Activated B cell treated with CpG ODN at 0.5 μM for 24 hours (primary cell): ENCODE data around the gene MRPL14. TPM values are rescaled to one million over a fixed set of nuclear protein-coding genes. Genes with fewer than 3 reads are reported as not detected.
"Not testable (repeated sequence)": the region's sequence is repeated elsewhere in the genome, so short reads cannot be mapped to it uniquely, and the experiment has no call there.

Source experiments
- ATAC-seq: fragments of 200-7000 bp; cut with Tn5 transposase; one replicate; pipeline ENCODE4 v1.10.0; 2021; ENCODE audit warnings: low read depth, mild to moderate bottlenecking, moderate library complexity
- CTCF ChIA-PET: fragments of 350-600 bp; sonication (Branson Sonifier 250); formaldehyde crosslinking; loops from one replicate; lab custom pipeline; 2021; ENCODE audit warnings: antibody characterized with exemption; lab: Charles Lee
- POLR2A ChIA-PET: fragments of 350-600 bp; sonication (Branson Sonifier 250); formaldehyde crosslinking; loops from one replicate; lab custom pipeline; 2021; ENCODE audit warnings: antibody characterized with exemption; lab: Charles Lee
- DNase-seq: peaks from one replicate; pipeline ENCODE4 v3.0.0; 2022
- H3K27ac Mint-ChIP-seq: one replicate; pipeline ENCODE4 v1.8.0; 2020; ENCODE audit warnings: mixed read lengths
- H3K27me3 Mint-ChIP-seq: one replicate; pipeline ENCODE4 v1.8.0; 2021; ENCODE audit warnings: mixed read lengths
- H3K36me3 Mint-ChIP-seq: one replicate; pipeline ENCODE4 v1.8.0; 2021; ENCODE audit warnings: low read depth, mixed read lengths
- H3K4me1 Mint-ChIP-seq: one replicate; pipeline ENCODE4 v1.8.0; 2021; ENCODE audit warnings: mixed read lengths
- H3K4me3 Mint-ChIP-seq: one replicate; pipeline ENCODE4 v1.8.0; 2020; ENCODE audit warnings: mild to moderate bottlenecking, mixed read lengths
- H3K9me3 Mint-ChIP-seq: one replicate; pipeline ENCODE4 v1.8.0; 2020; ENCODE audit warnings: mixed read lengths
- CTCF ChIP-seq: fragments of 200-600 bp; IDR thresholded peaks from one replicate; pipeline ENCODE4 v1.8.0; 2022; ENCODE audit warnings: antibody characterized with exemption, mild to moderate bottlenecking
- intact Hi-C: fragments of 100-400 bp; cut with micrococcal nuclease; formaldehyde crosslinking; loops from one replicate; pipeline ENCODE4 v1.15.1; 2024
- total RNA-seq: library from RNA; stranded (reverse); gene quantifications from 2 replicates; pipeline ENCODE4 v1.2.3, GENCODE V29; 2022

Gene MRPL14
- total RNA-seq, 1 donor from 2014 or later, result 45.5 TPM

GRCh38 chr6:44093750-44094402 is 33.4 kb downstream of the MRPL14 start:
- H3K27ac Mint-ChIP-seq, result no peak overlapping the region
- H3K9me3 Mint-ChIP-seq, result no peaks in the 10 kb centered on the region
- DNase-seq (no peak), ATAC-seq (no peak)
- CTCF ChIA-PET, result interaction anchor here (0.5 to 3.3 kb wide), 4 partner anchors 8 to 144 kb away, joined by 3 to 25 read pairs (median 3); no protein-coding TSS in a partner anchor
- H3K27me3 Mint-ChIP-seq, result no peaks in the 10 kb centered on the region
- intact Hi-C loops, result no loop called here
- H3K4me3 Mint-ChIP-seq, result no peak overlapping the region
- peaks cover 19% of the 10 kb centered on the region for H3K36me3 Mint-ChIP-seq
- POLR2A ChIA-PET, result no interaction called here
- H3K4me1 Mint-ChIP-seq, result peaks cover 2% of the 10 kb centered on the region
- TF ChIP-seq CTCF, result no peak

DNA sequence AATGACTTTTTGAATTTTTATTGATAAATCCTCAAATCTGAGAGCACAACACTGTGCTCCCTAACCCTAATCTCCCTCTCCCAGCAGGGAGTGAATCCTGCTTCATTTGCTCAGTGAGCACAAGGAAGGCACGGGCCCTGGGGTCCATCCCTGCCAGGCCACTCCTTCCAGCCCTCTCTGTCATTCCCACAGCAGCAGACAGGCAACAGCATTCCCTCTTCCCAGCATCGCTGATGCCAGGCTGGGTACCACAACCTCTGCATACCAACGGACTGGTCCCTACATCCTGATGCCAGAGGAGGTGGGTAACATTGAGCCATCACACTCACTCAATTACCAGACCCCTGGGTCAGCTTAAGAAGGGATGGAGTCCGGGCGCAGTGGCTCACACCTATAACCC is 34.2 kb downstream of the MRPL14 start:
- CTCF ChIA-PET, result no interaction called here
- Mint-ChIP-seq H3K4me3 (no peak overlapping the region), H3K27ac (no peak overlapping the region), H3K36me3 (peaks cover 19% of the 10 kb centered on the region), H3K4me1 (peaks cover 2% of the 10 kb centered on the region), H3K27me3 (no peaks in the 10 kb centered on the region), H3K9me3 (no peaks in the 10 kb centered on the region)
- no peak for DNase-seq
- no peak for ATAC-seq
- intact Hi-C loops, result no loop called here
- POLR2A ChIA-PET, result no interaction called here
- TF ChIP-seq CTCF, result no peak

GRCh38 chr6:44091981-44092884 is 35.0 kb downstream of the MRPL14 start:
- POLR2A ChIA-PET, result interaction anchor here (0.5 kb wide), 1 partner anchor 147 kb away, joined by 4 read pairs; no protein-coding TSS in a partner anchor

GRCh38 chr6:44091356-44091755 is 35.9 kb downstream of the MRPL14 start:
- POLR2A ChIA-PET, H3K4me1 Mint-ChIP-seq, DNase-seq, H3K4me3 Mint-ChIP-seq, H3K9me3 Mint-ChIP-seq, intact Hi-C loops, ATAC-seq, H3K27me3 Mint-ChIP-seq, H3K27ac Mint-ChIP-seq, CTCF ChIA-PET: not testable (repeated sequence)
- peaks cover 19% of the 10 kb centered on the region for H3K36me3 Mint-ChIP-seq

More at GRCh38 chr6:44091981-44092884, 35.0 kb downstream of the MRPL14 start:
- no peaks in the 10 kb centered on the region for H3K9me3 Mint-ChIP-seq
- DNase-seq (no peak), ATAC-seq (no peak)
- TF ChIP-seq CTCF, result no peak
- no peaks in the 10 kb centered on the region for H3K27me3 Mint-ChIP-seq
- peaks cover 19% of the 10 kb centered on the region for H3K36me3 Mint-ChIP-seq
- peaks cover 2% of the 10 kb centered on the region for H3K4me1 Mint-ChIP-seq
- H3K27ac Mint-ChIP-seq, result no peak overlapping the region
- intact Hi-C loops, result no loop called here
- CTCF ChIA-PET, result no interaction called here
- H3K4me3 Mint-ChIP-seq, result no peak overlapping the region

DNA sequence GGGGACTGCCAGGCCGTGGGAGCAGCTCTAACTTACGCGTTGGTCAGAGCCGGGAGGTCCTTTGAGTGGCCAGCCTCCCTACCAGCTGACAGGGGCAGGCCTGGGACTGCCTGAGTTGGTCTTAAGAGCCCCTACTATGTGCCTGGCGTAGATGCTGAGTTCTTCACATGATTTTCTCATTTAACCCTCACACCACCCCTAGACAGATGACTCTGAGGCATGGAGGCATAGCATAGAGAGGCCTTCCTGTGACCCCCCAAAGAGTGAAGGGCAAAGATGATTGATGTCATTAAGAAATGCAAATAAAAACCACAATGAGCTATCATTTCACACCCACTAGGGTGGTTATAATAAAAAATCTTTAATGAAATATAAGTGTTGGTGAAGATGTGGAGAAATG is 36.8 kb downstream of the MRPL14 start:
- TF ChIP-seq CTCF, result no peak
- no peaks in the 10 kb centered on the region for H3K27me3 Mint-ChIP-seq
- CTCF ChIA-PET, result interaction anchor here (1.2 kb wide), 1 partner anchor 147 kb away, joined by 3 read pairs; no protein-coding TSS in a partner anchor
- intact Hi-C loops, result no loop called here
- no peak overlapping the region for H3K4me3 Mint-ChIP-seq
- no peaks in the 10 kb centered on the region for H3K4me1 Mint-ChIP-seq
- no peak for ATAC-seq
- no peak overlapping the region for H3K27ac Mint-ChIP-seq
- H3K36me3 Mint-ChIP-seq, result peaks cover 19% of the 10 kb centered on the region
- no peaks in the 10 kb centered on the region for H3K9me3 Mint-ChIP-seq
- no peak for DNase-seq
- POLR2A ChIA-PET, result no interaction called here
